Esophagus muscularis mucosa (tissue), 4 donors: ENCODE data around the gene VAPA. TPM values are rescaled to one million over a fixed set of nuclear protein-coding genes. Genes with fewer than 3 reads are reported as not detected.

Experiments used
- DNase-seq: peaks from one replicate; pipeline ENCODE4 v3.0.0-alpha.2; 2017; ENCODE audit errors: extremely low spot score
- H3K27ac ChIP-seq, 4 donors: fragments of 200-600 bp; sonication (generic); replicated peaks in 1 of 4; 1 replicate in 3 of 4; 2 replicates in 1 of 4; pipeline ENCODE4 v1.5.1; 2016 to 2019; ENCODE audit warnings: mild to moderate bottlenecking in 1 of 4
- H3K27me3 ChIP-seq, 4 donors: fragments of 200-600 bp; sonication (generic); one replicate each; pipeline versions ENCODE4 v1.5.1 to v1.6.0; 2016 to 2019
- H3K36me3 ChIP-seq, 4 donors: fragments of 200-600 bp; sonication (generic); one replicate each; pipeline ENCODE4 v1.5.1; 2016 to 2019
- H3K4me1 ChIP-seq, 4 donors: fragments of 200-600 bp; sonication (generic); one replicate each; pipeline ENCODE4 v1.5.1; 2016 to 2019
- H3K4me3 ChIP-seq, 4 donors: fragments of 200-600 bp; sonication (generic); 1 replicate in 2 of 4; 2 replicates in 2 of 4; pipeline ENCODE4 v1.5.1; 2016 to 2019; ENCODE audit warnings: mild to moderate bottlenecking in 4 of 4, moderate library complexity in 1 of 4
- H3K9me3 ChIP-seq, 4 donors: fragments of 200-600 bp; sonication (generic); 1 replicate in 3 of 4; 2 replicates in 1 of 4; pipeline ENCODE4 v1.5.1; 2016 to 2019
- EP300 ChIP-seq: sonication (generic); formaldehyde crosslinking; IDR thresholded peaks from one replicate; pipeline ENCODE4 v1.6.1; 2017; ENCODE audit warnings: antibody characterized with exemption
- POLR2A ChIP-seq: fragments of 450-650 bp; IDR thresholded peaks from one replicate; pipeline ENCODE4 v1.6.1; 2017; ENCODE audit warnings: antibody characterized with exemption, moderate library complexity, mild to moderate bottlenecking, low read depth
- POLR2AphosphoS5 ChIP-seq, 2 donors: sonication (generic); formaldehyde crosslinking; IDR thresholded peaks; one replicate each; pipeline ENCODE4 v1.6.1; 2017; ENCODE audit warnings: antibody characterized with exemption in 2 of 2
- WGBS: methylation state at CpG from one replicate; pipeline ENCODE4 v1.1.5; 2018; 5-methylcytosine and 5-hydroxymethylcytosine counted together
- intact Hi-C: fragments of 100-400 bp; cut with DNase I; formaldehyde crosslinking; loops from one replicate; pipeline ENCODE4 v1.15.1; 2023
- total RNA-seq, 4 donors: library from RNA; depleted of rRNA; stranded (reverse); fragments of >200 nt; gene quantifications; one replicate each; pipeline versions ENCODE4 v1.1.0 to v1.2.1, GENCODE V29; 2016
- TF ChIP-seq, protein P1 (sequence below), 3 experiments: fragments of 200-600 bp in 2 of 3; fragments of 450-650 bp in 1 of 3; sonication (generic) in 2 of 3; IDR thresholded peaks; one replicate each; pipeline ENCODE4 v1.5.1; 2017 to 2019; ENCODE audit warnings: antibody characterized with exemption in 3 of 3, mild to moderate bottlenecking in 2 of 3, moderate library complexity in 1 of 3

Gene VAPA
- total RNA-seq, 4 donors from 2014 or later, result 198 to 336 (median 260) TPM

DNA sequence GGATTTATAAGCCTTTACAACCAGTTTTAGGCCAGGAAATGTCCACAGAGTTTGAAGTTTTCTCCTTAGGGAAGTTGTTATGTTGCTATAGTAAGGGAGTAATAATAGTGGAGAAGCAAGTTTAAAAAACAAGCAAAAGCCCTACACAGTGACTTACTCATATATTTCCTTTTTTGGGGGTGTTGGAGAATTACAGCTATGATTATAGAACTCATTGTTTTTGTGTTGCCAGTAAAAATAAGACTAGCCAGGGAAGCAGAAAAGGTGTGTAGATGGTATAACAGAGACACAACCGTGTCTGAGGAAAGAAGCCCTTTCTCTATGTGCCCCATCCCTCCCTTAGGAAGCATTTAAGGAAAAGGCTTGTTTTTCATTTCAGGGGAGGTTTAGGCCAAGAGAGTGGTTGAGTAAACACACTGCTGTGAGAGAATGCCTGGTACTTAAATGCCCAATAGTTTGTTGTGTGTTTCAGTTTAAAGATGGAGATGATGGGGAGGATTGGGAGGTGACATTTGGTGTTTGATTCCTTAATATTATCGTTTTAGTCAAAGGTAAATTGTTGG lies 2.3 kb downstream of the VAPA start:
- 10% methylated on average over 2 of the region's 2 CpGs for WGBS
- Histone ChIP-seq H3K36me3 (no peaks in the 10 kb centered on the region), H3K4me3 (peak overlapping the region; percentile 76 to 95 (median 92)), H3K27ac (peak overlapping the region; percentile 100), H3K27me3 (no peaks in the 10 kb centered on the region), H3K9me3 (no peaks in the 10 kb centered on the region), H3K4me1 (peaks cover 48 to 66% (median 63%) of the 10 kb centered on the region in 4 donors)
- intact Hi-C loops, result loop anchor here (5.0 to 10.0 kb wide), 2 partner anchors 204 to 301 kb away; partner anchors contain the start of gene PPP4R1
- no peak for TF ChIP-seq POLR2A
- TF ChIP-seq POLR2AphosphoS5 (IDR thresholded peaks at IDR 0.05), result no peak
- TF ChIP-seq, protein P1, sequence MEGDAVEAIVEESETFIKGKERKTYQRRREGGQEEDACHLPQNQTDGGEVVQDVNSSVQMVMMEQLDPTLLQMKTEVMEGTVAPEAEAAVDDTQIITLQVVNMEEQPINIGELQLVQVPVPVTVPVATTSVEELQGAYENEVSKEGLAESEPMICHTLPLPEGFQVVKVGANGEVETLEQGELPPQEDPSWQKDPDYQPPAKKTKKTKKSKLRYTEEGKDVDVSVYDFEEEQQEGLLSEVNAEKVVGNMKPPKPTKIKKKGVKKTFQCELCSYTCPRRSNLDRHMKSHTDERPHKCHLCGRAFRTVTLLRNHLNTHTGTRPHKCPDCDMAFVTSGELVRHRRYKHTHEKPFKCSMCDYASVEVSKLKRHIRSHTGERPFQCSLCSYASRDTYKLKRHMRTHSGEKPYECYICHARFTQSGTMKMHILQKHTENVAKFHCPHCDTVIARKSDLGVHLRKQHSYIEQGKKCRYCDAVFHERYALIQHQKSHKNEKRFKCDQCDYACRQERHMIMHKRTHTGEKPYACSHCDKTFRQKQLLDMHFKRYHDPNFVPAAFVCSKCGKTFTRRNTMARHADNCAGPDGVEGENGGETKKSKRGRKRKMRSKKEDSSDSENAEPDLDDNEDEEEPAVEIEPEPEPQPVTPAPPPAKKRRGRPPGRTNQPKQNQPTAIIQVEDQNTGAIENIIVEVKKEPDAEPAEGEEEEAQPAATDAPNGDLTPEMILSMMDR (IDR thresholded peaks at IDR 0.05), result no peak
- no peak for TF ChIP-seq EP300
- no peak for DNase-seq

DNA sequence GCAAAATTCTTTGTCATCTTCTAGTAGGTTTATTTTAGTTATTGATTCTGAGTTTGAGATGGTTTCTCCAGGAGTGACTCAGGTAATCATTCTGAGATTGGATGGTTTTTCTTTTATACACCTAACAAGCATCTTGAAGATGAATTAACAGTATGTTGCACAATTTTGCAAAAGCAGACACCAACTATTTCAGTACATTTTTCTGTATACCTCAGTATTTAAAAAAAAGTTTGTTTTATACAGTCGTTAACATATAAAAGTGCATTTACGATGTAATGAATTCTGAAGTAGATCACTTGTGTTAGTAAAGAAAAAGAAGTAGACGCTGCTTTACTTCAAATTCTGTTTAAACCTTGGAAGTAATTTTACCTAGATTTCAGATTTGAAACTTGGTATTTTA lies 3.0 kb downstream of the VAPA start:
- H3K36me3 ChIP-seq, result no peaks in the 10 kb centered on the region
- H3K4me3 ChIP-seq, result peak overlapping the region; percentile 76 to 95 (median 92)
- TF ChIP-seq, protein P1 (IDR thresholded peaks at IDR 0.05), result no peak
- TF ChIP-seq EP300, result no peak
- TF ChIP-seq POLR2A, result no peak
- no peak for TF ChIP-seq POLR2AphosphoS5 (IDR thresholded peaks at IDR 0.05)
- H3K27me3 ChIP-seq, result no peaks in the 10 kb centered on the region
- peak overlapping the region; percentile 100 for H3K27ac ChIP-seq
- H3K4me1 ChIP-seq, result peaks cover 52 to 72% (median 70%) of the 10 kb centered on the region in 4 donors
- no peaks in the 10 kb centered on the region for H3K9me3 ChIP-seq
- no peak for DNase-seq
- intact Hi-C loops, result loop anchor here (5.0 to 10.0 kb wide), 2 partner anchors 205 to 302 kb away; partner anchors contain the start of gene PPP4R1
- WGBS, result 78% methylated on average over 3 of the region's 3 CpGs

GRCh38 chr18:9918016-9918680 lies 4.3 kb downstream of the VAPA start:
- Histone ChIP-seq H3K27me3 (no peaks in the 10 kb centered on the region), H3K4me1 (peaks cover 60 to 78% (median 77%) of the 10 kb centered on the region in 4 donors), H3K27ac (peak overlapping the region; percentile 41 to 100 (median 100)), H3K4me3 (peak overlapping the region in 3 of 4 donors; percentile 11 to 16 (median 15)), H3K36me3 (no peaks in the 10 kb centered on the region), H3K9me3 (no peaks in the 10 kb centered on the region)
- DNase-seq, result no peak
- intact Hi-C loops, result loop anchor here (5.0 to 10.0 kb wide), 2 partner anchors 206 to 303 kb away; partner anchors contain the start of gene PPP4R1
- TF ChIP-seq POLR2AphosphoS5 (IDR thresholded peaks at IDR 0.05), result no peak
- TF ChIP-seq, protein P1 (IDR thresholded peaks at IDR 0.05), result no peak
- TF ChIP-seq POLR2A, result no peak
- TF ChIP-seq EP300, result no peak
- 16% methylated on average over 2 of the region's 2 CpGs for WGBS

- H3K9me3 ChIP-seq, result no peaks in the 10 kb centered on the region
- H3K27me3 ChIP-seq, result no peaks in the 10 kb centered on the region
- intact Hi-C loops, result loop anchor here (5.0 to 10.0 kb wide), 2 partner anchors 207 to 305 kb away; partner anchors contain the start of gene PPP4R1
- peaks cover 66 to 93% (median 91%) of the 10 kb centered on the region in 4 donors for H3K4me1 ChIP-seq
- no peak overlapping the region for H3K4me3 ChIP-seq
- 64% methylated on average over 8 of the region's 8 CpGs for WGBS
- no peak for DNase-seq
- TF ChIP-seq POLR2AphosphoS5 (IDR thresholded peaks at IDR 0.05), result no peak
- TF ChIP-seq, protein P1 (IDR thresholded peaks at IDR 0.05), result no peak
- TF ChIP-seq EP300, result no peak
- no peak for TF ChIP-seq POLR2A
- peak overlapping the region in 1 of 4 donors; percentile 10 for H3K27ac ChIP-seq
- H3K36me3 ChIP-seq, result no peaks in the 10 kb centered on the region
Measured at GRCh38 chr18:9919564-9920232, 5.9 kb downstream of the VAPA start.
